Tracheal epithelial cell (primary cell): ENCODE measurements around the gene CNR1. TPM values are rescaled to one million over a fixed set of nuclear protein-coding genes. Genes with fewer than 3 reads are reported as not detected.

ENCODE experiments used
- total RNA-seq: library from RNA; depleted of rRNA; stranded (reverse); fragments of >200 nt; gene quantifications from 2 replicates; pipeline ENCODE4 v1.2.1, GENCODE V29; 2014

The CNR1 gene
- 0.72 TPM in 1 of 2 replicates, not detected in the other for total RNA-seq

GRCh38 chr6:88165844-88166492 is at the start of gene CNR1:
Gene CNR1 (minus strand): TSS chr6:88166347. CDS start chr6:88145274, 21,073 bp downstream.

Other genes with a start within 250 kb of the CNR1 start
- not detected in 2 replicates for gene SPACA1, start 118.5 kb downstream of the CNR1 start, total RNA-seq